ENCODE results near the gene USP15.
A peak's percentile ranks its signal among the peaks of the same experiment; 100 is the strongest.

GRCh38 chr12:62438098-62438692, 178.0 kb downstream of the USP15 start:
- TF ChIP-seq RAD21 (IDR thresholded peaks at IDR 0.05; ENCODE audit: low read depth) (peak; percentile 97), ZBTB7A (IDR thresholded peaks at IDR 0.05; ENCODE audit: low read depth) (no peak), EP300 (IDR thresholded peaks at IDR 0.05; ENCODE audit: borderline replicate concordance) (no peak), CREB1 (IDR thresholded peaks at IDR 0.05; ENCODE audit: low read depth) (no peak), CEBPB (IDR thresholded peaks at IDR 0.05) (no peak)
